Transverse colon (tissue), 4 donors: ENCODE measurements around the gene IDS.
"Not testable (repeated sequence)": the region's sequence is repeated elsewhere in the genome, so short reads cannot be mapped to it uniquely, and the experiment has no call there.

Experiments
- EP300 ChIP-seq: sonication (generic); formaldehyde crosslinking; IDR thresholded peaks from one replicate; pipeline ENCODE4 v1.6.1; 2017; ENCODE audit warnings: antibody characterized with exemption, low read depth
- POLR2AphosphoS5 ChIP-seq, 3 donors: sonication (generic); formaldehyde crosslinking; IDR thresholded peaks; one replicate each; pipeline ENCODE4 v1.6.1; 2016; ENCODE audit warnings: antibody characterized with exemption in 3 of 3
- TF ChIP-seq, protein P1 (sequence below), 5 experiments: fragments of 200-600 bp in 3 of 5; fragments of 450-650 bp in 2 of 5; sonication (generic) in 3 of 5; IDR thresholded peaks; 1 replicate in 2 of 5; 2 replicates in 3 of 5; pipeline ENCODE4 v1.5.1; 2016 to 2017; ENCODE audit warnings: antibody characterized with exemption in 5 of 5, inconsistent platforms in 3 of 5, mild to moderate bottlenecking in 2 of 5, moderate library complexity in 1 of 5

DNA sequence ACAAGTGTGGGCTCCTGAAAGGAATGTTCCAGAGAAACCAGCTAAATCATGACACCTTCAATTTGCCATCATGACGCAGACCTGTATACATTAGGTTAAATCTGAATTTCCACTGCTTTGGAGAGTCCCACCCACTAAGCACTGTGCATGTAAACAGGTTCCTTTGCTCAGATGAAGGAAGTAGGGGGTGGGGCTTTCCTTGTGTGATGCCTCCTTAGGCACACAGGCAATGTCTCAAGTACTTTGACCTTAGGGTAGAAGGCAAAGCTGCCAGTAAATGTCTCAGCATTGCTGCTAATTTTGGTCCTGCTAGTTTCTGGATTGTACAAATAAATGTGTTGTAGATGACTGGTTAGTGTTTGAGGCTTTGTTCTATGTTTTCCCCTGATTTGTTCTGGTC, 41.9 kb upstream of the IDS start:
- not testable (repeated sequence) for TF ChIP-seq EP300; POLR2AphosphoS5 (IDR thresholded peaks at IDR 0.05)
- TF ChIP-seq, protein P1, sequence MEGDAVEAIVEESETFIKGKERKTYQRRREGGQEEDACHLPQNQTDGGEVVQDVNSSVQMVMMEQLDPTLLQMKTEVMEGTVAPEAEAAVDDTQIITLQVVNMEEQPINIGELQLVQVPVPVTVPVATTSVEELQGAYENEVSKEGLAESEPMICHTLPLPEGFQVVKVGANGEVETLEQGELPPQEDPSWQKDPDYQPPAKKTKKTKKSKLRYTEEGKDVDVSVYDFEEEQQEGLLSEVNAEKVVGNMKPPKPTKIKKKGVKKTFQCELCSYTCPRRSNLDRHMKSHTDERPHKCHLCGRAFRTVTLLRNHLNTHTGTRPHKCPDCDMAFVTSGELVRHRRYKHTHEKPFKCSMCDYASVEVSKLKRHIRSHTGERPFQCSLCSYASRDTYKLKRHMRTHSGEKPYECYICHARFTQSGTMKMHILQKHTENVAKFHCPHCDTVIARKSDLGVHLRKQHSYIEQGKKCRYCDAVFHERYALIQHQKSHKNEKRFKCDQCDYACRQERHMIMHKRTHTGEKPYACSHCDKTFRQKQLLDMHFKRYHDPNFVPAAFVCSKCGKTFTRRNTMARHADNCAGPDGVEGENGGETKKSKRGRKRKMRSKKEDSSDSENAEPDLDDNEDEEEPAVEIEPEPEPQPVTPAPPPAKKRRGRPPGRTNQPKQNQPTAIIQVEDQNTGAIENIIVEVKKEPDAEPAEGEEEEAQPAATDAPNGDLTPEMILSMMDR (IDR thresholded peaks at IDR 0.05), result not testable (repeated sequence)
